CD4-positive, alpha-beta T cell treated with Interferon gamma for 1 hour (primary cell): ENCODE results near the gene ZSWIM4.
A peak's percentile ranks its signal among the peaks of the same experiment; 100 is the strongest.
"Not testable (repeated sequence)": the region's sequence is repeated elsewhere in the genome, so short reads cannot be mapped to it uniquely, and the experiment has no call there.

Experiments
- DNase-seq: peaks from one replicate; pipeline ENCODE4 v3.0.0-alpha.2; 2020

ZSWIM4 gene

DNA sequence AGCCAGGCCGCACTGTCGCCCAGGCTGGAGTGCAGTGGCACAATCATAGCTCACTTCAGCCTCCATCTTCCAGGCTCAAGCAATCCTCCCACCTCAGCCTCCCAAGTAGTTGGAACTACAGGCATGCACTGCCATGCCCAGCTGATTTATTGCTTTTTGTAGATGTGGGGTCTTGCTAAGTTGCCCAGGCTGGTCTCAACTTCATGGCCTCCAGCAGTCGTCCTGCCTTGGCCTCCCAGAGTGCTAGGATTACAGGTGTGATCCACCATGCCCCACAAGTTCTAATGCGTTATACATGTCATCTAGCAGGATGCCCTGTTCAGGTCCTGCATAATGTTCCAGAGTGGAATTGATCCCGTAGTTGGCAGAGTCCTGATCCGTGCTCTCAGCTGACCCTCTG, 16.4 kb upstream of the ZSWIM4 start:
- no peak for DNase-seq

DNA sequence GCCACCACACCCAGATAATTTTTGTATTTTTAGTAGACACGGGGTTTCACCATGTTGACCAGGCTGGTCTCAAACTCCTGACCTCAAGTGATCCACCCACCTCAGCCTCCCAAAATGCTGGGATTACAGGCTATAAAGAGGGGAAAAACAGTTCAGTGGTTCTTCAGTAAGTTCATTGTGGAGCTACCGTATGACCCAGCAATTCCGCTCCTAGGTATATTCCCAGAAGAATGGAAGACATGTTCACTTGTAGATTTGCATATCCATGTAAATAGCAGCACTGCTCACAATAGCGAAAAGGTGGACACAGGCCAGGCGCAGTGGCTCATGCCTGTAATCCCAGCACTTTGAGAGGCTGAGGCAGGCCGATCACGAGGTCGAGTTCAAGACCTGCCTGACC, 15.4 kb upstream of the ZSWIM4 start:
- not testable (repeated sequence) for DNase-seq

DNA sequence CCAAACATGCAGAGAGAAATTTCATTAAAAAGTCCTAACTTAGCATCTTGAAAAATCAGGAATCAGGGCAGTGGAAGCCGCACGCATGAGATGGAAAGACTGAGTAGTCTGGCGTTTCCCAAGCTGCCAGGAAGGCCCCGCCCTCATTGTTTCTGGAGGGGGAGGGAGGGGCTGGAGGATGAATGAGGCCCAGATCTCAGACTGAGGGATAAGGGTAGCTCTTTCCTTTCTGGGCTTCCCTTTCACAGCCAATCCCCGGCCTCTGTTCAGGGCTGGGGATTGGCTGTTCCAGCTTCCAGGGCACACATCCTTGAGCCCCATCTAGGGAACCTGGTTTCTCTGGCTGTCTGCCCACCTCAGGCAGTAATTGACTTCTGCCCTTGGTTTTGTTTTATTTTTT, 13.7 kb upstream of the ZSWIM4 start:
- no peak for DNase-seq

- no peak for DNase-seq
These were observed 12.7 kb upstream of the ZSWIM4 start for GRCh38 chr19:13782537-13782936.

GRCh38 chr19:13783565-13784500, 11.4 kb upstream of the ZSWIM4 start:
- no peak for DNase-seq

GRCh38 chr19:13784731-13785452, 10.4 kb upstream of the ZSWIM4 start:
- DNase-seq = peak; percentile 69

- DNase-seq = peak; percentile 48
These were observed 6.3 kb upstream of the ZSWIM4 start for GRCh38 chr19:13788991-13789390.

DNA sequence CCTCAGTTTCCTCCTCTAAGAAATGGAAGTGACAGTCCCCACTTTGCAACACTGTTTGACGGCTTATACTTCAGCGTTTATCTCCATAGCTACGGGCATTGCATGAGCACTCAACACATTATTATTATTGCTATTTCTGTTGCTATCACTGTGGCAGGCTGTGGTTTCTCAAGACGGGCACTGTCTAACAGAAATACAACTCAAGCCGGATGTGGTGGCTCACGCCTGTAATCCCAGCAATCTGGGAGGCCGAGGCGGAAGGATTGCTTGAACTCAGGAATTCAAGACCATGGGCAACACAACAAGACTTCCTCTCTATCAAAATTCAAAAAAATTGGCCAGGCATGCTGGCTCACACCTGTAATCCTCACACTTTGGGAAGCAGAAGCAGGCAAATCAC, 4.9 kb upstream of the ZSWIM4 start:
- DNase-seq = peak; percentile 65

GRCh38 chr19:13793317-13793716, 1.9 kb upstream of the ZSWIM4 start:
- not testable (repeated sequence) for DNase-seq

DNA sequence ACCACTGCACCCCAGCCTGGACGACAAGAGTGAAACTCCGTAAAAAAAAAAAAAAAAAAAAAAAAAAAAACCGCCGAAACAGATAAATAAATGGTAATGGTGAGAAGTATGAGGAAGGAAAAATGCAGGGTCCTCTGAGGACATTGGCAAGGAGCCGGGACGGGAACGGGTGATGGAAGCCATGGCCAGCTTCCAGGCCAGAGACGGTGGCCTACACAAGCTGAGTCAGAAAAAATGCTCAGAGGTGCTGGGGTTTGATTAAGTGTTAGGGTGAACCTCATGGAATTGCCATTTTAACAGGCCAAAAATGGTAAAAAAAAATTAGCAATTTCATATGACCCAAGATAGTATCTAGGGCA, 866 bp upstream of the ZSWIM4 start:
- no peak for DNase-seq

DNA sequence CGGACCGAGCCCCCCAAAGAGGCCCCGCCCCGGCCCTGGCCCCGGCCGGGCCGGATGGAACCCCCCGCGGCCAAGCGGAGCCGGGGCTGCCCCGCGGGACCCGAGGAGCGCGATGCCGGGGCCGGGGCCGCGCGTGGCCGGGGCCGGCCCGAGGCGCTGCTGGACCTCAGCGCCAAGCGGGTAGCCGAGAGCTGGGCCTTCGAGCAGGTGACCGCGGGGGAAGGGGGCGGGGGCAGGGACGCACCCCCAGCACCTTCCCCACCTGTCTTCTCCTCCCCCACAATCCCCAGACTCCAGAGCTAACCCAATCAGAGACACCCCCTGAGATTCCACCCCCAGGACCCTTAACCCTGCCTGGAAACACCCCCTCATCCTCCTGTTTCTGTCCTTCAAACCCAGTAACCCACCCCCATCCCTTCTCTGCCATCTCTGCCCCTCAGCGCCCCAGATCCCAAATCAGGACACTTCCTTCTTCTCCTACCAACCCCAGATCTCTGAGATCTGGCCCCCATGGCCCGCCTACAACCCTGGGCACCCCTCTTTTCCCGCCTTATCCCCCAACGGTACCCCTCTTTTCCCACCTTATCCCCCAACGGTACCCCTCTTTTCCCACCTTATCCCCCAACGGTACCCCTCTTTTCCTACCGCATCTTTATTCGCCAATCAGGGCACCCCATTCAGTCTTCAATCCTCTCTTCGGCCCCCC, 505 bp downstream of the ZSWIM4 start:
- DNase-seq = peak; percentile 15

DNA sequence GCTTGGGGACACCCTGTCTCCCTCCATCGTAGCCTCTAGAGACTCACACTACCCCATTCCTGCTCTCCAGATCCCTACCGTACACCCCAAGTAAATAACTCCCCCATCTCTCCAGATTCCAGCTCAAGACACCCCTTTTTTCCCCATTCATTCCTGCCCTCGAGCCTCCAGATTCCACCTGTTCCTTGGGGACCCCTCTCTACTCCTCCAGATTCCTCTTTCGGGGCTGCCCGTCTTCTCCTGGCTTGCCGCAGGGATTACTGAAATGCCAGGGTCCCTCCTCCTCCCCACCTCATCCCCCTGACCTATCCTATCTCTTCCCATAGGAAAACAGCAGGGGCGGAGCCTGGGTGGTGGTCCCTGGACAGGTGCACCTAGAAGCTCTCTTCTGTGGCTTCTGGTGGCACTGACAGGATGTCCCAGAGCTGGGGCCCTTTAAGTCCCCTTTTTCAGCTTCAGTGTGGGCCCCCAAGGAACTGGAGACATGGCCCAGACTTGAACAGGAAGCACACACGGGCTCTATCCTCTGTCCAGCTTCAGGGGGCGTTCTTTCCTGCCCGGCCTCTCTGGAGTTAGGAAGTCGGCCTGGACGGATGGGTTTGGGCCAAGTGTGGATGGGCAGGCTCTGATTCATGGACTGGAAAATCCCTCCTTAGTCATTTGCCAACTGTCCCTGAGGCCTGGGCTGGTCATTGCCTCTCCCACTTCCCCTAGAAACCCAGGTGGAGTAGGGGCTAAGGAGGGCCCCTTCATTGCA, 1.2 kb downstream of the ZSWIM4 start:
- peak; percentile 25 for DNase-seq

DNA sequence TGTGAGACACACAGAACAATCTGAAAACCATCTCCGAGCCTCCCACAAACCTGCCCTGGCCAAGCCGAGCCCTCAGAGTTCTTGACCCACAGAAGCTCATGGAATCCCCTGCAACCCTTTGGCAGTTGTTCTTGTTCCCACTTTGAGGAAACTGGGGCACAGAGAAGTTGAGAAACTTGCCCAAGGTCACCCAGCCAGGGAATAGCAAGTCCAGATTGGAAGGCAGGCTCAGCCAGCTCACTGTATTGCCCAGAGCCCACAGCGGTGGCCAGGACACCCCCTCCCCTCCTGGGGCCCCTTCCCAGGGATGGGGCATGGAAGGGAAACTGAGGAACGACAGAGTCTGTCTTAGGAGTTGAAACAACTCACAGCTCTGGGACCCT, 1.8 kb downstream of the ZSWIM4 start:
- DNase-seq = no peak

- DNase-seq = no peak
These were observed 2.6 kb downstream of the ZSWIM4 start for GRCh38 chr19:13797870-13798269.

GRCh38 chr19:13799669-13800068, 4.4 kb downstream of the ZSWIM4 start:
- DNase-seq = no peak

DNA sequence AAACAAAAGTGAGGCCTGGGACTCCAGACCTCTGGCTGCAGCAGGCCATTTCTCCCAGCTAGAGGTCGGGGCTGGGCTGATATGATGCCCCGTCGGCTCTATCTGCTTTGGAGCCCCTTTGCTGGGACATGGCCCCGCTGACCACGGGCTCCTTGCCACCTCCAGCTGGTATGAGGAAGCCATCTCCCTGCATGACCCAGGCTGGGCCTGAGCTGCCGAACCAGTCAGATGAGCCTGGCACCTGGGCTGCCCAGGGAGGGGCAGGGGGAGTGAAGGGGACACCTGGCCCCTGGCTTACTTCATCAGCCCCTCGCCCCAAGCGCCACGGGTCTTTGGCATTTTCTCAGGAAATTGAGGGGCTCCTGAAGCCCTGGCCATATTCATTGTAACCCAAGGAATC, 7.8 kb downstream of the ZSWIM4 start:
- DNase-seq = no peak

- no peak for DNase-seq
These were observed 9.8 kb downstream of the ZSWIM4 start for GRCh38 chr19:13804830-13805683.

DNA sequence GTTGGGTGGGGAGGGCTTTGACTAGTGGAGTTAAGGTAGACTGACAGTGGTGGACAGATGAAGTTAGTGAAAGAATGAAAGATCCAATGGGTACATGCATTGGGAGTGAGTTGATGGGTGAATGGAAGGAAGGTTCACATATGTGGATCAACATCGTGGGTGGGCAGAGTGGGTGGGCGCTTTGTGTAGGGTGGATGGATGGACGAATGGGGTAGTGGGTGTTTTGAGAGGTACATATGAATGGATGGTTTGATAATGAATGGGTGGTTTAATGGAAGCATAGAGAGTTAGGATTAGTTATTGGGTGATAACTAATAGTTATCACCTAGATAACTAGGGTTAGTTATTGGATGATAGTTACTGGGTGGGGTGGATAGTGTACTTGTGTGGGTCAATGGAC, 11.5 kb downstream of the ZSWIM4 start:
- DNase-seq = no peak

GRCh38 chr19:13807421-13808021, 12.3 kb downstream of the ZSWIM4 start:
- no peak for DNase-seq

DNA sequence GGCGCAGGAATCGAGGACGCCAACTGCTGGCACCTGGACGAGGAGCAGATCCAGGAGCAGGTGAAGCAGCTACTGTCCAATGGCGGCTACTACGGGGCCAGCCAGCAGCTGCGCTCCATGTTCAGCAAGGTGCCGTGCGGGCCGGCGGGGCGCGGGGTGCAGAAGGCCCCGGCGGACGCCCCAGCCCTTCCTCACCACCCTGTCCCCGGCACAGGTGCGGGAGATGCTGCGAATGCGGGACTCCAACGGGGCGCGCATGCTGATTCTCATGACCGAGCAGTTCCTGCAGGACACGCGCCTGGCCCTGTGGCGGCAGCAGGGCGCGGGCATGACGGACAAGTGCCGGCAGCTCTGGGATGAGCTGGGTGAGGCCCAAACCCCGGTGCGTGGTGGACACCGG, 13.6 kb downstream of the ZSWIM4 start:
- DNase-seq = no peak

GRCh38 chr19:13812544-13812943, 17.3 kb downstream of the ZSWIM4 start:
- DNase-seq = no peak
